Loucy (cell line): ENCODE data around the gene APOE.

Source experiments
- H2AFZ ChIP-seq: fragments of 200-600 bp; sonication (generic); 2 replicates; pipeline ENCODE4 v1.6.0; 2016; ENCODE audit warnings: antibody characterized with exemption, mild to moderate bottlenecking, low read length, moderate library complexity
- H3F3A ChIP-seq: fragments of 200-600 bp; 2 replicates; pipeline ENCODE4 v1.6.0; 2016; ENCODE audit warnings: antibody characterized with exemption, low read depth, mild to moderate bottlenecking
- H3K27me3 ChIP-seq: fragments of 200-600 bp; sonication (generic); 2 replicates; pipeline ENCODE4 v1.6.1; 2014; ENCODE audit warnings: low read length, mild to moderate bottlenecking; ENCODE audit not compliant: insufficient read depth, poor library complexity, severe bottlenecking
- H3K36me3 ChIP-seq: fragments of 200-600 bp; sonication (generic); 2 replicates; pipeline ENCODE4 v1.6.1; 2016; ENCODE audit warnings: low read length; ENCODE audit not compliant: insufficient read depth
- H3K4me1 ChIP-seq: fragments of 200-600 bp; sonication (generic); 2 replicates; pipeline ENCODE4 v1.5.1; 2014; ENCODE audit warnings: low read length, mild to moderate bottlenecking; ENCODE audit not compliant: insufficient read depth, poor library complexity, severe bottlenecking
- H3K4me2 ChIP-seq: fragments of 200-600 bp; sonication (generic); 2 replicates; pipeline ENCODE4 v1.6.0; 2014; ENCODE audit warnings: antibody characterized with exemption, low read length, low read depth, mild to moderate bottlenecking; ENCODE audit not compliant: poor library complexity, severe bottlenecking
- H3K4me3 ChIP-seq: fragments of 200-600 bp; sonication (generic); 2 replicates; pipeline ENCODE4 v1.5.1; 2014; ENCODE audit warnings: low read length, mild to moderate bottlenecking, mixed read lengths; ENCODE audit not compliant: poor library complexity, severe bottlenecking
- H3K79me2 ChIP-seq: fragments of 200-600 bp; sonication (generic); 2 replicates; pipeline ENCODE4 v1.6.1; 2014; ENCODE audit warnings: low read length; ENCODE audit not compliant: insufficient read depth
- H3K9ac ChIP-seq: fragments of 200-600 bp; sonication (generic); 2 replicates; pipeline ENCODE4 v1.6.0; 2014; ENCODE audit warnings: mild to moderate bottlenecking, low read depth, low read length, moderate library complexity; ENCODE audit not compliant: poor library complexity, severe bottlenecking
- H3K9me2 ChIP-seq: fragments of 200-600 bp; sonication (generic); replicated peaks from 2 replicates; pipeline ENCODE4 v1.6.1; 2016; ENCODE audit warnings: low read depth, low read length, mixed read lengths
- H3K9me3 ChIP-seq: fragments of 200-600 bp; sonication (generic); 2 replicates; pipeline ENCODE4 v1.6.1; 2014; ENCODE audit warnings: mild to moderate bottlenecking, antibody characterized with exemption, low read length, low read depth; ENCODE audit not compliant: insufficient read depth
- H4K20me1 ChIP-seq: fragments of 200-600 bp; sonication (generic); 2 replicates; pipeline ENCODE4 v1.6.0; 2014; ENCODE audit warnings: antibody characterized with exemption, low read length, mild to moderate bottlenecking; ENCODE audit not compliant: insufficient read depth, poor library complexity, severe bottlenecking
- CTCF ChIP-seq: fragments of 200-600 bp; sonication (generic); conservative IDR thresholded peaks from 2 replicates; pipeline ENCODE4 v1.5.1; 2014; ENCODE audit warnings: mild to moderate bottlenecking, antibody characterized with exemption, low read length
- EZH2phosphoT487 ChIP-seq: fragments of 200-600 bp; IDR thresholded peaks from 2 replicates; pipeline ENCODE4 v1.6.1; 2018; ENCODE audit warnings: antibody characterized with exemption, mild to moderate bottlenecking, moderate library complexity, borderline replicate concordance

Gene APOE

GRCh38 chr19:44867578-44867977, 38.0 kb upstream of the APOE start:
- H3K36me3 ChIP-seq, result no peaks in the 10 kb centered on the region
- H4K20me1 ChIP-seq, result no peaks in the 10 kb centered on the region
- H3K9me3 ChIP-seq, result no peaks in the 10 kb centered on the region
- no peaks in the 10 kb centered on the region for H3K4me1 ChIP-seq
- no peaks in the 10 kb centered on the region for H3K9me2 ChIP-seq
- H3K4me2 ChIP-seq, result no peak overlapping the region
- H3K79me2 ChIP-seq, result no peaks in the 10 kb centered on the region
- H2AFZ ChIP-seq, result no peak overlapping the region
- no peaks in the 10 kb centered on the region for H3F3A ChIP-seq
- TF ChIP-seq EZH2phosphoT487 (no peak), CTCF (no peak)
- H3K9ac ChIP-seq, result no peak overlapping the region
- no peak overlapping the region for H3K4me3 ChIP-seq
- no peaks in the 10 kb centered on the region for H3K27me3 ChIP-seq

- no peaks in the 10 kb centered on the region for H3K4me1 ChIP-seq
- H2AFZ ChIP-seq, result no peak overlapping the region
- H3K79me2 ChIP-seq, result no peaks in the 10 kb centered on the region
- H3K9ac ChIP-seq, result no peak overlapping the region
- H3K36me3 ChIP-seq, result no peaks in the 10 kb centered on the region
- TF ChIP-seq EZH2phosphoT487, result no peak
- TF ChIP-seq CTCF, result no peak
- H3F3A ChIP-seq, result no peaks in the 10 kb centered on the region
- no peaks in the 10 kb centered on the region for H3K9me2 ChIP-seq
- no peaks in the 10 kb centered on the region for H4K20me1 ChIP-seq
- H3K9me3 ChIP-seq, result no peaks in the 10 kb centered on the region
- H3K4me3 ChIP-seq, result no peak overlapping the region
- no peak overlapping the region for H3K4me2 ChIP-seq
- no peaks in the 10 kb centered on the region for H3K27me3 ChIP-seq
Measured at GRCh38 chr19:44869733-44870470, 35.7 kb upstream of the APOE start.

- TF ChIP-seq CTCF (no peak), EZH2phosphoT487 (no peak)
- Histone ChIP-seq H3K4me2 (no peak overlapping the region), H3K4me3 (no peak overlapping the region), H3K27me3 (no peaks in the 10 kb centered on the region), H3F3A (no peaks in the 10 kb centered on the region), H3K9ac (no peak overlapping the region), H3K9me3 (no peaks in the 10 kb centered on the region), H4K20me1 (no peaks in the 10 kb centered on the region), H3K36me3 (no peaks in the 10 kb centered on the region), H3K79me2 (no peaks in the 10 kb centered on the region), H3K9me2 (no peaks in the 10 kb centered on the region), H2AFZ (no peak overlapping the region), H3K4me1 (peaks cover under 1% of the 10 kb centered on the region)
Measured at GRCh38 chr19:44871809-44872208, 33.8 kb upstream of the APOE start.
